Endothelial cell of umbilical vein (primary cell): ENCODE data around the gene ATP8B2. TPM values are rescaled to one million over a fixed set of nuclear protein-coding genes. Genes with fewer than 3 reads are reported as not detected.

Experiments used
- BruUV-seq: library from RNA; stranded (reverse); fragments of 400-500 nt; replicated peaks from 2 replicates; lab custom pipeline; 2021; lab: Mats Ljungman, UMichigan
- CTCF ChIA-PET: fragments of 300-600, 350-600 bp; sonication (Branson Sonifier 250); formaldehyde crosslinking; loops from one replicate; lab custom pipeline; 2021; ENCODE audit warnings: antibody characterized with exemption, inconsistent platforms; lab: Charles Lee
- POLR2A ChIA-PET: fragments of 300-600, 350-600 bp; sonication (Branson Sonifier 250); formaldehyde crosslinking; loops from one replicate; lab custom pipeline; 2021; ENCODE audit warnings: antibody characterized with exemption, inconsistent platforms; lab: Charles Lee
- DNase-seq: peaks from one replicate; pipeline ENCODE4 v3.0.0-alpha.2; 2011; ENCODE audit warnings: low read depth, low spot score
- FAIRE-seq: peaks from 2 replicates; lab custom pipeline; 2011; peaks lifted over from hg19 to GRCh38; lab: Jason Lieb, UNC
- H2AFZ ChIP-seq: 2 replicates; pipeline ENCODE4 v1.6.0; 2012; ENCODE audit warnings: low read depth, low read length, control low read depth, inconsistent platforms
- H3K27ac ChIP-seq: 2 replicates; pipeline ENCODE4 v1.5.1; 2011; ENCODE audit warnings: low read depth, mild to moderate bottlenecking, control low read depth, low read length, moderate library complexity; ENCODE audit not compliant: insufficient read depth
- H3K27me3 ChIP-seq, 2 experiments: 2 replicates each; pipeline versions ENCODE4 v1.6.0 to v1.6.1; 2011; ENCODE audit warnings: low read length in 2 of 2, mixed read lengths in 1 of 2; ENCODE audit not compliant: control insufficient read depth in 2 of 2, insufficient read depth in 2 of 2
- H3K36me3 ChIP-seq, 2 experiments: 2 replicates in 1 of 2; 3 replicates in 1 of 2; pipeline ENCODE4 v1.5.1; 2011; ENCODE audit warnings: low read length in 2 of 2, mild to moderate bottlenecking in 1 of 2, moderate library complexity in 1 of 2; ENCODE audit not compliant: control insufficient read depth in 2 of 2, insufficient read depth in 2 of 2; ENCODE audit errors: extremely low read depth in 1 of 2
- H3K4me1 ChIP-seq: 3 replicates; pipeline ENCODE4 v1.5.1; 2011; ENCODE audit warnings: mild to moderate bottlenecking, low read length; ENCODE audit not compliant: control insufficient read depth, insufficient read depth; ENCODE audit errors: extremely low read depth
- H3K4me2 ChIP-seq: 2 replicates; pipeline ENCODE4 v1.6.1; 2011; ENCODE audit warnings: low read length, control low read depth, mixed read lengths; ENCODE audit not compliant: insufficient read depth
- H3K4me3 ChIP-seq, 3 experiments: fragments of 200-600 bp in 1 of 3; sonication (generic), shearing (Covaris generic) in 1 of 3; replicated peaks in 1 of 3; 2 replicates each; pipeline ENCODE4 v1.5.1; 2011 to 2016; ENCODE audit warnings: control low read depth in 3 of 3, low read length in 3 of 3, mild to moderate bottlenecking in 2 of 3, inconsistent platforms in 1 of 3, low read depth in 1 of 3, moderate library complexity in 1 of 3; ENCODE audit not compliant: insufficient read depth in 1 of 3
- H3K79me2 ChIP-seq: 2 replicates; pipeline ENCODE4 v1.6.0; 2012; ENCODE audit warnings: low read length, inconsistent platforms; ENCODE audit not compliant: control insufficient read depth, insufficient read depth
- H3K9ac ChIP-seq: replicated peaks from 2 replicates; pipeline ENCODE3; 2011; ENCODE audit warnings: low read length, control low read depth; ENCODE audit not compliant: insufficient read depth; ENCODE audit errors: extremely low read depth
- H3K9me1 ChIP-seq: replicated peaks from 3 replicates; pipeline ENCODE4 v1.6.0; 2011; ENCODE audit warnings: mild to moderate bottlenecking, low read length; ENCODE audit not compliant: control insufficient read depth, insufficient read depth; ENCODE audit errors: extremely low read depth
- H3K9me3 ChIP-seq: replicated peaks from 2 replicates; pipeline ENCODE4 v1.5.1; 2012; ENCODE audit warnings: low read length, inconsistent platforms; ENCODE audit not compliant: control insufficient read depth, insufficient read depth
- H4K20me1 ChIP-seq: replicated peaks from 2 replicates; pipeline ENCODE3; 2011; ENCODE audit warnings: mild to moderate bottlenecking, low read length; ENCODE audit not compliant: control insufficient read depth, insufficient read depth; ENCODE audit errors: extremely low read depth
- CTCF ChIP-seq, 2 donors: IDR thresholded peaks; 1 replicate in 1 of 2; 2 replicates in 1 of 2; pipeline ENCODE4 v1.5.1; 2011; ENCODE audit warnings: low read length in 2 of 2, mild to moderate bottlenecking in 2 of 2, moderate library complexity in 2 of 2, control low read depth in 1 of 2, inconsistent platforms in 1 of 2, low read depth in 1 of 2; ENCODE audit not compliant: insufficient read depth in 1 of 2; ENCODE audit errors: extremely low read depth in 1 of 2
- EZH2 ChIP-seq: IDR thresholded peaks from 2 replicates; pipeline ENCODE4 v1.6.1; 2012; ENCODE audit warnings: borderline replicate concordance, low read depth, mild to moderate bottlenecking, moderate library complexity, low read length, inconsistent platforms; ENCODE audit not compliant: severe bottlenecking
- FOS ChIP-seq: IDR thresholded peaks from 2 replicates; pipeline ENCODE4 v1.6.1; 2011; ENCODE audit warnings: mild to moderate bottlenecking, low read length, moderate library complexity, borderline replicate concordance; ENCODE audit not compliant: insufficient read depth
- GATA2 ChIP-seq: IDR thresholded peaks from 2 replicates; pipeline ENCODE4 v1.7.0; 2011; ENCODE audit warnings: low read depth, mild to moderate bottlenecking, moderate library complexity, mixed read lengths, low read length; ENCODE audit not compliant: insufficient read length, insufficient read depth
- JUN ChIP-seq: IDR thresholded peaks from 2 replicates; pipeline ENCODE4 v1.6.1; 2011; ENCODE audit warnings: borderline replicate concordance, low read depth; ENCODE audit not compliant: insufficient read length, insufficient read depth
- MAX ChIP-seq: IDR thresholded peaks from 2 replicates; pipeline ENCODE4 v1.6.1; 2011; ENCODE audit not compliant: insufficient read depth, insufficient read length
- MYC ChIP-seq: IDR thresholded peaks from one replicate; pipeline ENCODE4 v1.6.1; 2011; ENCODE audit warnings: mild to moderate bottlenecking, low read depth, low read length
- POLR2A ChIP-seq: IDR thresholded peaks from 2 replicates; pipeline ENCODE4 v1.6.1; 2012; ENCODE audit warnings: low read depth, mild to moderate bottlenecking, control low read depth, low read length
- POLR2AphosphoS5 ChIP-seq: IDR thresholded peaks from 2 replicates; pipeline ENCODE4 v1.6.1; 2012; ENCODE audit warnings: low read depth, mild to moderate bottlenecking, control low read depth, low read length, moderate library complexity; ENCODE audit not compliant: insufficient read depth
- dilution Hi-C: fragments of 300-500 bp; cut with MboI; formaldehyde crosslinking; loops from one replicate; pipeline ENCODE4 v1.15.0; 2019; ENCODE audit warnings: low sequenced_read_pairs; ENCODE audit not compliant: extremely low pct_ligation_motif_present
- intact Hi-C: fragments of 100-400 bp; cut with micrococcal nuclease; formaldehyde crosslinking; loops from one replicate; pipeline ENCODE4 v1.10.0; 2022
- polyA plus RNA-seq, 4 experiments: library from polyadenylated mRNA; depleted of rRNA in 3 of 4; stranded (reverse) in 3 of 4; unstranded in 1 of 4; fragments of >200 nt; gene quantifications; 2 replicates each; pipeline versions ENCODE4 v1.2.1 to v1.2.3, GENCODE V29; 2011 to 2012; ENCODE audit warnings: missing spikeins in 1 of 4
- total RNA-seq: library from RNA; stranded (reverse); gene quantifications from 2 replicates; pipeline ENCODE4 v1.2.3, GENCODE V29; 2021

The ATP8B2 gene
- total and polyA plus RNA-seq, 2 donors (not counting 3 experiments of a cell fraction or from before 2014, with no cell fraction given), result 64.7 to 72.8 TPM

GRCh38 chr1:154398141-154398540 is 72.8 kb downstream of the ATP8B2 start:
- Histone ChIP-seq H3K4me1 (peaks cover 2% of the 10 kb centered on the region), H3K27me3 (no peaks in the 10 kb centered on the region), H3K27ac (no peak overlapping the region), H3K9me1 (no peaks in the 10 kb centered on the region), H2AFZ (no peak overlapping the region), H3K4me2 (no peak overlapping the region), H3K79me2 (no peaks in the 10 kb centered on the region), H3K9me3 (no peaks in the 10 kb centered on the region), H3K4me3 (no peak overlapping the region), H3K36me3 (no peaks in the 10 kb centered on the region), H4K20me1 (no peaks in the 10 kb centered on the region), H3K9ac (no peak overlapping the region)
- no peak for DNase-seq
- BruUV-seq, result no TSS peak
- intact Hi-C loops (no loop called here), dilution Hi-C loops (no loop called here)
- ChIA-PET CTCF (interaction anchor here (0.8 to 0.9 kb wide), 2 partner anchors 9 to 25 kb away, joined by 3 to 4 read pairs; no protein-coding TSS in a partner anchor), POLR2A (interaction anchor here (0.6 kb wide), 1 partner anchor 382 kb away, joined by 3 read pairs; no protein-coding TSS in a partner anchor)
- FAIRE-seq, result no peak
- no peak for TF ChIP-seq MAX
- no peak for TF ChIP-seq EZH2
- no peak for TF ChIP-seq POLR2A
- TF ChIP-seq JUN, result no peak
- TF ChIP-seq POLR2AphosphoS5, result no peak
- no peak for TF ChIP-seq MYC
- TF ChIP-seq CTCF (IDR thresholded peaks at IDR 0.05; ENCODE audit: extremely low read depth in 1 of 2, insufficient read depth in 1 of 2, low read depth in 1 of 2, low read length in 2 of 2), result no peak
- TF ChIP-seq GATA2, result no peak
- no peak for TF ChIP-seq FOS
